ENCODE measurements around the gene YJU2.
"Not testable (repeated sequence)": the region's sequence is repeated elsewhere in the genome, so short reads cannot be mapped to it uniquely, and the experiment has no call there.

The YJU2 gene

GRCh38 chr19:4279530-4280422 lies 32.9 kb downstream of the YJU2 start:
- Histone ChIP-seq H3K79me2 (ENCODE audit: insufficient read depth, low read length) (no peaks in the 10 kb centered on the region), H2AFZ (ENCODE audit: low read depth, low read length) (no peak overlapping the region), H3K4me3 (ENCODE audit: low read depth in 1 of 2, low read length in 2 of 2) (no peak overlapping the region), H3K27ac (ENCODE audit: low read length) (no peak overlapping the region), H3K4me2 (ENCODE audit: insufficient read depth, low read length) (no peak overlapping the region), H3K9ac (ENCODE audit: low read depth, low read length) (no peak overlapping the region), H3K27me3 (ENCODE audit: insufficient read depth, low read length, poor library complexity) (peaks cover 22% of the 10 kb centered on the region), H4K20me1 (ENCODE audit: insufficient read depth, low read length) (no peaks in the 10 kb centered on the region; the same call in 1 of the 2 replicates), H3K4me1 (ENCODE audit: insufficient read depth, low read length) (no peaks in the 10 kb centered on the region), H3K9me3 (ENCODE audit: insufficient read depth, low read length, severe bottlenecking) (no peaks in the 10 kb centered on the region), H3K36me3 (ENCODE audit: insufficient read depth, low read length) (no peaks in the 10 kb centered on the region)
- ATAC-seq (ENCODE audit: insufficient read depth, low read depth) (no peak), DNase-seq (no peak)
- TF ChIP-seq EZH2 (IDR thresholded peaks at IDR 0.05; ENCODE audit: borderline replicate concordance, low read depth, low read length, severe bottlenecking), result no peak
- no peak for TF ChIP-seq CTCF (IDR thresholded peaks at IDR 0.05; ENCODE audit: borderline replicate concordance, extremely low read depth, low read length, poor library complexity, severe bottlenecking)

- H3K4me1 ChIP-seq (ENCODE audit: insufficient read depth, low read length), result no peaks in the 10 kb centered on the region
- no peaks in the 10 kb centered on the region; the same call in 1 of the 2 replicates for H4K20me1 ChIP-seq (ENCODE audit: insufficient read depth, low read length)
- TF ChIP-seq CTCF (IDR thresholded peaks at IDR 0.05; ENCODE audit: borderline replicate concordance, extremely low read depth, low read length, poor library complexity, severe bottlenecking) (no peak), EZH2 (IDR thresholded peaks at IDR 0.05; ENCODE audit: borderline replicate concordance, low read depth, low read length, severe bottlenecking) (no peak)
- no peaks in the 10 kb centered on the region for H3K36me3 ChIP-seq (ENCODE audit: insufficient read depth, low read length)
- peaks cover 9% of the 10 kb centered on the region for H3K27me3 ChIP-seq (ENCODE audit: insufficient read depth, low read length, poor library complexity)
- ATAC-seq (ENCODE audit: insufficient read depth, low read depth) (no peak), DNase-seq (peak; percentile 12)
- no peak overlapping the region for H3K27ac ChIP-seq (ENCODE audit: low read length)
- no peaks in the 10 kb centered on the region for H3K79me2 ChIP-seq (ENCODE audit: insufficient read depth, low read length)
- H3K4me2 ChIP-seq (ENCODE audit: insufficient read depth, low read length), result no peak overlapping the region
- no peak overlapping the region for H3K9ac ChIP-seq (ENCODE audit: low read depth, low read length)
- H3K9me3 ChIP-seq (ENCODE audit: insufficient read depth, low read length, severe bottlenecking), result no peaks in the 10 kb centered on the region
- no peak overlapping the region for H2AFZ ChIP-seq (ENCODE audit: low read depth, low read length)
- H3K4me3 ChIP-seq (ENCODE audit: low read depth in 1 of 2, low read length in 2 of 2), result no peak overlapping the region
These were observed 37.5 kb downstream of the YJU2 start for GRCh38 chr19:4284176-4284958.

- H3K9ac ChIP-seq (ENCODE audit: low read depth, low read length), result no peak overlapping the region
- H3K27ac ChIP-seq (ENCODE audit: low read length), result no peak overlapping the region
- DNase-seq, result no peak
- ATAC-seq (ENCODE audit: insufficient read depth, low read depth), result no peak
- no peak overlapping the region for H3K4me3 ChIP-seq (ENCODE audit: low read depth in 1 of 2, low read length in 2 of 2)
- H2AFZ ChIP-seq (ENCODE audit: low read depth, low read length), result no peak overlapping the region
- H3K4me2 ChIP-seq (ENCODE audit: insufficient read depth, low read length), result no peak overlapping the region
- no peaks in the 10 kb centered on the region for H3K79me2 ChIP-seq (ENCODE audit: insufficient read depth, low read length)
- no peak for TF ChIP-seq EZH2 (IDR thresholded peaks at IDR 0.05; ENCODE audit: borderline replicate concordance, low read depth, low read length, severe bottlenecking)
- no peak for TF ChIP-seq CTCF (IDR thresholded peaks at IDR 0.05; ENCODE audit: borderline replicate concordance, extremely low read depth, low read length, poor library complexity, severe bottlenecking)
- H3K4me1 ChIP-seq (ENCODE audit: insufficient read depth, low read length), result no peaks in the 10 kb centered on the region
- H4K20me1 ChIP-seq (ENCODE audit: insufficient read depth, low read length), result no peaks in the 10 kb centered on the region; the same call in 1 of the 2 replicates
- H3K9me3 ChIP-seq (ENCODE audit: insufficient read depth, low read length, severe bottlenecking), result no peaks in the 10 kb centered on the region
- no peaks in the 10 kb centered on the region for H3K36me3 ChIP-seq (ENCODE audit: insufficient read depth, low read length)
- peaks cover 2% of the 10 kb centered on the region for H3K27me3 ChIP-seq (ENCODE audit: insufficient read depth, low read length, poor library complexity)
These were observed 38.1 kb downstream of the YJU2 start for GRCh38 chr19:4284974-4285373.

- not testable (repeated sequence) for H3K4me1 ChIP-seq (ENCODE audit: insufficient read depth, low read length); H3K79me2 ChIP-seq (ENCODE audit: insufficient read depth, low read length); H3K27ac ChIP-seq (ENCODE audit: low read length); H2AFZ ChIP-seq (ENCODE audit: low read depth, low read length); H3K36me3 ChIP-seq (ENCODE audit: insufficient read depth, low read length); DNase-seq; ATAC-seq (ENCODE audit: insufficient read depth, low read depth); H3K9me3 ChIP-seq (ENCODE audit: insufficient read depth, low read length, severe bottlenecking); H3K27me3 ChIP-seq (ENCODE audit: insufficient read depth, low read length, poor library complexity); H3K4me2 ChIP-seq (ENCODE audit: insufficient read depth, low read length); H3K4me3 ChIP-seq (ENCODE audit: low read depth in 1 of 2, low read length in 2 of 2); H3K9ac ChIP-seq (ENCODE audit: low read depth, low read length); H4K20me1 ChIP-seq (ENCODE audit: insufficient read depth, low read length)
These were observed 39.3 kb downstream of the YJU2 start for GRCh38 chr19:4286141-4286540.
